ACC112 (cell line): ENCODE results near the gene SH2D5.
"Not testable (repeated sequence)": the region's sequence is repeated elsewhere in the genome, so short reads cannot be mapped to it uniquely, and the experiment has no call there.

Source experiments
- H2AFZ ChIP-seq: fragments of 200-600 bp; sonication (generic); one replicate; pipeline ENCODE4 v1.6.0; 2017; ENCODE audit warnings: antibody characterized with exemption, low read length; ENCODE audit not compliant: unreplicated experiment
- H3K27ac ChIP-seq: fragments of 200-600 bp; sonication (generic); 2 replicates; pipeline ENCODE4 v1.5.1; 2014; ENCODE audit warnings: low read depth, mild to moderate bottlenecking, antibody characterized with exemption, low read length, moderate library complexity
- H3K27me3 ChIP-seq: fragments of 200-600 bp; sonication (generic); 2 replicates; pipeline ENCODE4 v1.6.1; 2014; ENCODE audit warnings: mild to moderate bottlenecking, antibody characterized with exemption, low read length, moderate library complexity, mixed read lengths; ENCODE audit not compliant: insufficient read depth
- H3K36me3 ChIP-seq: fragments of 200-600 bp; sonication (generic); 2 replicates; pipeline ENCODE4 v1.6.1; 2016; ENCODE audit warnings: mild to moderate bottlenecking, antibody characterized with exemption, low read length, moderate library complexity, mixed read lengths; ENCODE audit not compliant: insufficient read depth
- H3K4me1 ChIP-seq: fragments of 200-600 bp; sonication (generic); one replicate; pipeline ENCODE4 v1.6.1; 2016; ENCODE audit warnings: low read length, mixed read lengths; ENCODE audit not compliant: insufficient read depth, unreplicated experiment, control insufficient read depth
- H3K4me3 ChIP-seq: fragments of 200-600 bp; sonication (generic); 2 replicates; pipeline ENCODE4 v1.5.1; 2014; ENCODE audit warnings: mild to moderate bottlenecking, low read depth, low read length
- H3K79me2 ChIP-seq: fragments of 200-600 bp; sonication (generic); one replicate; pipeline ENCODE4 v1.6.0; 2016; ENCODE audit warnings: low read length; ENCODE audit not compliant: control insufficient read depth, unreplicated experiment, insufficient read depth

SH2D5 gene

DNA sequence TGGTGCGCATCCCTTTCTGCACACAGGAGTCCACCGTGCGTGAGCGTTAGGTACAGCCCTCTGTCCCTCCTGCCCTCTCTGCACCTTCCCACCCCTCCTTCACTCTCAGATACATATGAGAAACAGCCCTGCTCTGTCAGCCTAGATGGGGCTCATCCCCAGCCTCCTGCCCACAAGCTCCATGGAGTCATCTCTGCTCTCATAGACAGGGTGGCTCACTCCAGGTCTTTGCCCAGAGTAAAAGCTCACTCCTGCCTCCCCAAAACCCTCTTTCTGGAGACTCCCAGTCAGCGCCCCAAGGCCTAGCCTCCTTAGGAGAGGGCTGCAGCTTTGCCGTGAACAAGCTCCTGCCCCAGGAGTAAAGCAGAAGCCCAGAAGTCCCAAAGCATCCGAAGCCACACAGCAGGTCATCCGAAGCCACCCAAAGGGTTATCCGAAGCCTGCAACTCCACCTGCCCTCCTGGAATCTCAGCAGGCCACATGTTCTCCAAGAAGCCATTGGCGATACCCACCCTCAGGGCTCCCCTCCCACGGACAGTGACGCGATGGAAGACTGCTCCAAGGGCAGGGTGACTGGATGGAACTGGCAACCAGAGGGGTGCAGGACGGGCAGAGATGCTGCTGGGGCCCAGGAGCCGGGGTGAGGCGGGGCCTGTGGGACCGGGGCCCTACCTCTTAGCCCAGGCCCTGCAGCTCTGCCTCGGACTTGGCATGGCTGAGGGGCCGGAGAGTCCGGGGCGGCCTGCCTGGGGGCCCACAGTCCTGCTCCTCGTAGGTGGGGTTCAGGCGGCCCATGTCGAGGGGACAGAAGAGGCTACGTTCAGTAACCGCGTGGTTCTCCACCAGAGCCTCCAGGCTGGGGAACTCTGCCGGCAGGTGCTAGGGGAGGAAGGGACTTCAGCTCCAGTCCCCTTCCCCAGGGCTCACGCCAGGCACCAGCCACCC is 11.1 kb downstream of the SH2D5 start:
- H3K27ac ChIP-seq: no peak overlapping the region
- no peak overlapping the region for H2AFZ ChIP-seq
- H3K4me3 ChIP-seq: no peak overlapping the region
- H3K36me3 ChIP-seq: no peaks in the 10 kb centered on the region
- H3K27me3 ChIP-seq: no peaks in the 10 kb centered on the region
- peaks cover 11% of the 10 kb centered on the region for H3K4me1 ChIP-seq
- no peaks in the 10 kb centered on the region for H3K79me2 ChIP-seq

DNA sequence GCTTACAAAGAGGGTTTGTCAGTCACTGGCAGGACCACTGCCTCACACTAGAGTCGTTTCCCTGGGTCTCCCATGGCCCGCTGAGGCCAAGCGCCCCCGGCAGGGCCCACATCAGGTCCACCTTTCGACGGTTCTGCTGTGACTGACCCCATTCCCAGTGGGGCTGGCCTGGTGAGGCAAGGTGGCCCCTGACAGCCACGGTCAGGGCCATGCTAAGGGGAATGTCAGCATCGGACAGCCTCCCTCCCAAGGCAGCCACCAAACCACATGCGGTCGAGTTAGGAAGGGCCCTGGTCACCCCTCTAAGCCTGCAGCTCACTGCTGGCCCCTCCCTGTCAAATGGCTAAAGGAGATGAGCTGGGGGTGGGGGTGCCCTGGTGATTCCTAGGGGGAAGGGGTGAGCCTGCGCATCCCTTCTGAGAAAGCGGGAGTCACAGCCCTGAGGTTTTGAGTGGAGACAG is 11.8 kb downstream of the SH2D5 start:
- Histone ChIP-seq H3K79me2 (no peaks in the 10 kb centered on the region), H3K27me3 (no peaks in the 10 kb centered on the region), H3K4me1 (peaks cover 11% of the 10 kb centered on the region), H3K27ac (no peak overlapping the region), H3K36me3 (no peaks in the 10 kb centered on the region), H3K4me3 (no peak overlapping the region), H2AFZ (no peak overlapping the region)

GRCh38 chr1:20719871-20720620 is 12.5 kb downstream of the SH2D5 start:
- H3K4me3 ChIP-seq: no peak overlapping the region
- H3K27me3 ChIP-seq: no peaks in the 10 kb centered on the region
- H3K79me2 ChIP-seq: no peaks in the 10 kb centered on the region
- H3K36me3 ChIP-seq: no peaks in the 10 kb centered on the region
- H2AFZ ChIP-seq: no peak overlapping the region
- peaks cover 5% of the 10 kb centered on the region for H3K4me1 ChIP-seq
- no peak overlapping the region for H3K27ac ChIP-seq

DNA sequence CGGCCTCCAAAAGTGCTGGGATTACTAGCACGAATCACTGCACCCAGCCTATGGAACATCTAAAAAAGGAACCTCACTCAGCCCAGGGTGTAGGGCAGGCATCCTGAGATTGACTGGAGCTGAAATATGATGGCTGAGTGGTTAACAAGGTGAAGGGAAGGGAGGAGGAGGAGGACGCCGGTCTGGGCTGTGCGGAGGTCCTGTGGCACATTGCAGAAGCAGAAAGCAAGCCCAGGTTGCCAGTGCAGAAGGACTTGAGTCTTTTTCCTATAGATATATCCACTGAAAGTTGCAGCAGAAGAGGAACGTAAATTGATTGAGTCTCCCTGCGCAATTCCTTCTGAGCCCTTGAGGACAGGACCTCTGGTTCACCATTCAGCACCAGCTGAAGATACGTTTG is 13.2 kb downstream of the SH2D5 start:
- H2AFZ ChIP-seq: no peak overlapping the region
- H3K79me2 ChIP-seq: no peaks in the 10 kb centered on the region
- H3K4me3 ChIP-seq: no peak overlapping the region

DNA sequence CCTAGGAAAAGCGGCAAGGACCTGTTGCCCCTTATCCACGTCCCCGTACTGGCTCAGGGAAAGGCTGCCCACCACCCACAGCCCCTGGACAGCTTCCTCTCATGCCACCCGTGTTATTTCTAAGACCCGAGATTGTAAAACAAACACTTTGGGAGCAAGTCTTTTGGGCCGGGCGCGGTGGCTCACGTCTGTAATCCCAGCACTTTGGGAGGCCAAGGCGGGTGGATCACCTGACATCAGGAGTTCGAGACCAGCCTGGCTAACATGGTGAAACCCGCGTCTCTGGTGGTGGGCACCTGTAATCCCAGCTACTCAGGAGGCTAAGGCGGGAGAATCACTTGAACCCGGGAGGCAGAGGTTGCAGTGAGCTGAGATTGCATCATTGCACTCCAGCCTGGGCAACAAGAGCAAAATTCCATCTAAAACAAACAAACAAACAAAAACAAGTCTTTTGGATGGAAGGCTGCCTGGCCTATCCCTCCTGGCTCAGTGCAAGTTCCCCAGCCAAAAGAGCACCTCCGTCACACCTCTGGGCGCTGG is 14.1 kb downstream of the SH2D5 start:
- Histone ChIP-seq H2AFZ (peak overlapping the region; percentile 8), H3K4me3 (peak overlapping the region; percentile 79)
- not testable (repeated sequence) for H3K36me3 ChIP-seq, H3K4me1 ChIP-seq, H3K27ac ChIP-seq, H3K27me3 ChIP-seq, H3K79me2 ChIP-seq

More for the DNA sequence above, 13.2 kb downstream of the SH2D5 start:
- H3K27ac ChIP-seq: no peak overlapping the region
- no peaks in the 10 kb centered on the region for H3K4me1 ChIP-seq
- no peaks in the 10 kb centered on the region for H3K27me3 ChIP-seq
- H3K36me3 ChIP-seq: no peaks in the 10 kb centered on the region

GRCh38 chr1:20717452-20718342 is 14.8 kb downstream of the SH2D5 start, which contains the start of gene KIF17:
Gene KIF17 (minus strand): TSS chr1:20718007. CDS start chr1:20717706, 301 bp downstream.
- peak within 1 kb of the TSS; percentile 62 for H2AFZ ChIP-seq
- H3K4me1 ChIP-seq: no peaks in the 10 kb centered on the region
- no peaks in the 10 kb centered on the region for H3K36me3 ChIP-seq
- no peaks in the 10 kb centered on the region for H3K27me3 ChIP-seq
- H3K4me3 ChIP-seq: peak within 1 kb of the TSS; percentile 79
- no peaks in the 10 kb centered on the region for H3K79me2 ChIP-seq
- H3K27ac ChIP-seq: no peak within 1 kb of the TSS

GRCh38 chr1:20716232-20716631 is 16.3 kb downstream of the SH2D5 start:
- H3K4me1 ChIP-seq: no peaks in the 10 kb centered on the region
- H3K36me3 ChIP-seq: no peaks in the 10 kb centered on the region
- H3K79me2 ChIP-seq: no peaks in the 10 kb centered on the region
- H3K4me3 ChIP-seq: no peak overlapping the region
- H2AFZ ChIP-seq: no peak overlapping the region
- no peaks in the 10 kb centered on the region for H3K27me3 ChIP-seq
- H3K27ac ChIP-seq: no peak overlapping the region

DNA sequence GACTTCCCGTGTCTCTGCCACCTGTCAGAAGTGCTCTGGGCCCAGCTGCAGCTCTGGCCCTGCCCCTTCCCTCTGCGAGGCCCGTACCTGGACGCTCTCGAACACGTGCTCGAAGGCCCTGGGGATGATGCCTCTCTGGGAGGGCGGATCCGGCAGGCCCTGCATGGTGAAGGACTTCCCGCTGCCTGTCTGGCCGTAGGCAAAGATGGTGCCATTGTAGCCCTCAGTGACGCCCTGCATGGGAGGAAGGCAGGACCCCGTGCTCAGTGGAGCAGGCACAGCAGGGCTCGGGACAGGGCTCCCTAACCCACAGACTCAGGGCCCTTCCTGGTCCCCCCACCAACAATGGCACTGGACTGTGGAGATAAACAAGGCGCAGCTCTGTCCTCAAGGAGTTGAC is 17.1 kb downstream of the SH2D5 start:
- H3K4me1 ChIP-seq: no peaks in the 10 kb centered on the region
- no peaks in the 10 kb centered on the region for H3K79me2 ChIP-seq
- no peak overlapping the region for H3K4me3 ChIP-seq
- H2AFZ ChIP-seq: no peak overlapping the region
- no peak overlapping the region for H3K27ac ChIP-seq
- H3K27me3 ChIP-seq: no peaks in the 10 kb centered on the region
- H3K36me3 ChIP-seq: no peaks in the 10 kb centered on the region

DNA sequence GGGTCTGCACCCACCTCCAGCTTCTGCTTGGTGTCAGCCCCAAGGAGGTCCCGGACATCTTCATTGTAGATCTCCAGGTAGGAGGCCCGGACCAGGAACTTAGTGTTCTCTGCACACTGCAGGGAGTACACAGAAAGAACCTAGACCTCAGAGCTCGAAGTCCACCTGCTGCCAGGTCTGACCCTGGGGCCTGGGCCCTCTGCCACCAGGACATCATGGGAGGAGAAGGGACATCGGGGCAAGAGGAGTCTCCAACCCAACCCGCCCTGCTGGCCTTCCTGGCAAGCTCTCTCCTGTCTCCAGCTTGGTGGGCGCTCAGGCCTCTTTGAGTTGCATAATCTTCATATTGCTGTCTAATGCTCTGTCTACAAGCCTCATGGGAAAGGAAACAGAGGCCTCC is 19.1 kb downstream of the SH2D5 start:
- H3K79me2 ChIP-seq: no peaks in the 10 kb centered on the region
- no peaks in the 10 kb centered on the region for H3K36me3 ChIP-seq
- no peak overlapping the region for H2AFZ ChIP-seq

DNA sequence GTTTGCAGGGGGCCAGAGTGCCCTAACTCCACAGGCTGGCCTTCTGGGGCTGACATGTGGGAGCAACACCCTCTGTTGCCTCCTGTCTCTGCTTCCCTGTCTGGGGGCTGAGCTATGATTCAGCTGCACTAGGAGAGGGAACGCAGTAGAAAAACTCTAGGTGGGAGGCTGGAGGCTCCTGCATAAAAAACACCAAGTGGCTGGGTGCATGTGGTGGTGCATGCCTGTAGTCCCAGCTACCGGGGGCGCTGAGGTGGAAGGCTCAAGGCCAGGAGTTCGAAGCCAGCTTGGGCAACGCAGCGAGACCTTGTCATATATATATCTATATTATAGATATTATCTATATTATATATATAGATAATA is 20.3 kb downstream of the SH2D5 start:
- H3K36me3 ChIP-seq: no peaks in the 10 kb centered on the region
- H3K27me3 ChIP-seq: no peaks in the 10 kb centered on the region
- H3K4me3 ChIP-seq: no peak overlapping the region
- no peaks in the 10 kb centered on the region for H3K4me1 ChIP-seq
- no peak overlapping the region for H3K27ac ChIP-seq
- no peaks in the 10 kb centered on the region for H3K79me2 ChIP-seq
- H2AFZ ChIP-seq: no peak overlapping the region

More for the DNA sequence above, 19.1 kb downstream of the SH2D5 start:
- H3K4me1 ChIP-seq: no peaks in the 10 kb centered on the region
- H3K4me3 ChIP-seq: no peak overlapping the region
- H3K27ac ChIP-seq: no peak overlapping the region
- H3K27me3 ChIP-seq: no peaks in the 10 kb centered on the region
